NT2/D1 (cell line): Measurements from ENCODE around the gene TADA1.

Experiments used
- DNase-seq: peaks from one replicate; pipeline ENCODE4 v3.0.0-alpha.2; 2011; ENCODE audit warnings: low read depth, low spot score
- H3K27me3 ChIP-seq: 2 replicates; pipeline ENCODE4 v1.6.0; 2011; ENCODE audit warnings: mild to moderate bottlenecking; ENCODE audit not compliant: insufficient read length, insufficient read depth
- H3K36me3 ChIP-seq: 2 replicates; pipeline ENCODE4 v1.6.1; 2011; ENCODE audit warnings: mild to moderate bottlenecking, low read length, mixed read lengths; ENCODE audit not compliant: insufficient read depth, insufficient read length
- H3K4me1 ChIP-seq: 2 replicates; pipeline ENCODE4 v1.5.1; 2011; ENCODE audit not compliant: insufficient read depth, insufficient read length
- H3K4me3 ChIP-seq: 2 replicates; pipeline ENCODE4 v1.5.1; 2011; ENCODE audit warnings: low read depth; ENCODE audit not compliant: insufficient read length
- H3K9ac ChIP-seq: 2 replicates; pipeline ENCODE4 v1.6.0; 2011; ENCODE audit warnings: low read depth; ENCODE audit not compliant: insufficient read length
- H3K9me3 ChIP-seq: 2 replicates; pipeline ENCODE4 v1.5.1; 2011; ENCODE audit warnings: mild to moderate bottlenecking, low read length; ENCODE audit not compliant: insufficient read depth
- SUZ12 ChIP-seq: IDR thresholded peaks from 2 replicates; pipeline ENCODE4 v1.6.1; 2011; ENCODE audit not compliant: insufficient read length, insufficient read depth; ENCODE audit errors: extremely low read depth
- YY1 ChIP-seq: IDR thresholded peaks from 2 replicates; pipeline ENCODE4 v1.6.1; 2011; ENCODE audit not compliant: insufficient read length, insufficient read depth
- ZNF274 ChIP-seq: IDR thresholded peaks from 2 replicates; pipeline ENCODE4 v1.6.1; 2011; ENCODE audit warnings: mild to moderate bottlenecking, low read depth, low read length

TADA1 gene

DNA sequence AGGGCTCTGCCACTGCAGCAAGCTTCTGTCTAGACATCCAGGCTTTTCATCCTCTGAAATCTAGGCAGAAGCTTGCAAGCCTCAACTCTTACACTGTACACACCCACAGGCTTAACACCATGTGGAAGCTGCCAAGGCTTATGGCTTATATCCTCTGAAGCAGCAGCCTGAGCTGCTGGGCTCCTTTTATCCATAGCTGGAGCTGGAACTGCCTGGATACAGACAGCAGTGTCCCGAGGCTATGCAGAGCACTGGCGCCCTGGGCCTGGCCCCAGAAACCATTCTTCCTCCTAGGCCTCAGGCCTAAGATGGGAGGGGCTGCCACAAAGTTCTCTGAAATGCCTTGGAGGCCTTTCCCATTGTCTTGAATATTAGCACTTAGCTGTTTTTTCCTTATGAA, 56.1 kb downstream of the TADA1 start:
- H3K9me3 ChIP-seq, result peaks cover 35% of the 10 kb centered on the region; the same call in 1 of the 2 replicates
- TF ChIP-seq ZNF274, result no peak
- TF ChIP-seq YY1, result no peak
- TF ChIP-seq SUZ12, result no peak
- H3K36me3 ChIP-seq, result no peaks in the 10 kb centered on the region
- no peak overlapping the region for H3K9ac ChIP-seq
- H3K27me3 ChIP-seq, result no peaks in the 10 kb centered on the region
- no peak overlapping the region for H3K4me3 ChIP-seq
- peaks cover 3% of the 10 kb centered on the region for H3K4me1 ChIP-seq
- no peak for DNase-seq

DNA sequence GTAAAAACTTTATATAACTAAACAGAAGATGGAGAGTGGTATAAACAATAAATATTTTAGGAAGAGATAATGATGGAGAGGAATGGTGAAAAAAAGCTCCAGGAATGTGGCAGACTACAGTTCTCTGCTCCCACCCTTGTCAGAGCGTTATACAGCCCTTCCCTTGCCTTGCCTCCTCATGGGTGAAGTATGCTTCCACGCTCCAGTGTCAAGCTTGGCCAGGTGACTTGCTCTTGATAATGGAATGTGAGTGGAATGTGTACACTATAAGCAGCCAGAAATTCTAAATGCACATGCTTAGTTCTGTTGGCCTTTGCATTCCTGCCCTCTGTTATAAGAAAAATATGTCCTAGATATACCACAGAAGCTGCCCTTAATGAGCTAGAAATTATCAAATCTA, 61.5 kb downstream of the TADA1 start:
- no peak for DNase-seq
- Histone ChIP-seq H3K9me3 (peaks cover 22% of the 10 kb centered on the region; the same call in 1 of the 2 replicates), H3K4me1 (peaks cover 3% of the 10 kb centered on the region), H3K36me3 (no peaks in the 10 kb centered on the region), H3K27me3 (no peaks in the 10 kb centered on the region), H3K4me3 (no peak overlapping the region), H3K9ac (no peak overlapping the region)
- TF ChIP-seq SUZ12 (no peak), ZNF274 (no peak), YY1 (no peak)

DNA sequence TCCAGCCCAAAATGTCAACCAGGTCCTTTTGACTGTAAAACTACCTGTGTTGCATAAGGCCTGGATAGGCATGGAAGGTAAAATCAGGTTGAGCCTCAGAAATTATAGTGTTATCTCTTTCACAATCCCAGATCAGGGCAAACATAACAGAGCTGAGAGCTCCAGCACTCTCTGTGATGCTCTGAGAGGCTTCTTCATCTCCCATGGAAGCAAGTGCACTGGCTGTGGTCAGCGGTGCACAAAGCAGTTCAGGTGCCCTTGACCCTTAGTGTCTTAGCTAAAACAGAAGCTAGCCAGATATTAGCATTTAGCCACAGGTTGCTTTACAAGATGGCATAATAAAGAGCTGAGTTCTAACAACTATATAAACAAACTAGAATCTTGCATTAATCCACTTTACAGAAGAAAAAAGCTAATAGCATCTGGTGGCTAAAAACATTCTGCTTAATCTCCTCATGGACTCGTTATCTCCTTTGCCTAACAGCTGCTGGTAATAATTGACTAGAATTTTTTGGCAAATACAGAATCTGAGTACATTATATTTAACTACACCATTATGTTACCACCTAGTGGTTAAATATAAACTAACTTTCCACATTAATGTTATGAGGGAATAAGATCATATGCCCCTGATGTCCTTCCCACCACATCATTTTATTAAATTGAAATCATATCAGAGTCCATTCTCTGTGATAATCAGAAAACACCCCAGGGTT, 62.4 kb downstream of the TADA1 start:
- no peak for DNase-seq

DNA sequence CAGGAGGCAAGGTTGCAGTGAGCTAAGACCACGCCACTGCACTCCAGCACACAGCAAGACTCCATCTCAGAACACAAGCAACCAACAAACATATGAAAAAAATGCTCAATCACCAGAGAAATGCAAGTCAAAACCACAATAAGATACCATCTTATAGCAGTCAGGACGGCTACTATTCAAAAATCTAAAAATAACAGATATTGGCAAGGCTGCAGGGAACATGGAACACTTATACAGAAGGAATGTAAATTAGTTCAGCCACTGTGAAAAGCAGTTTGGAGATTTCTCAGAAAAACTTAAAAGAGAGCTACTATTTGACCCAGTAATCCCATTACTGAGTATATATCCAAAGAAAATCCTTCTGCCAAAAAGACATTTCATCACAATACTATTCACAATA, 64.4 kb downstream of the TADA1 start:
- Histone ChIP-seq H3K4me3 (no peak overlapping the region), H3K9ac (no peak overlapping the region), H3K4me1 (peaks cover under 1% of the 10 kb centered on the region), H3K9me3 (peaks cover 12% of the 10 kb centered on the region; the same call in 1 of the 2 replicates), H3K36me3 (no peaks in the 10 kb centered on the region), H3K27me3 (no peaks in the 10 kb centered on the region)
- no peak for TF ChIP-seq YY1
- no peak for TF ChIP-seq SUZ12
- no peak for TF ChIP-seq ZNF274
- DNase-seq, result no peak

More for the DNA sequence above, 62.4 kb downstream of the TADA1 start:
- H3K4me1 ChIP-seq, result peaks cover 3% of the 10 kb centered on the region
- no peaks in the 10 kb centered on the region for H3K27me3 ChIP-seq
- H3K9me3 ChIP-seq, result peaks cover 16% of the 10 kb centered on the region; the same call in 1 of the 2 replicates
- no peak overlapping the region for H3K9ac ChIP-seq
- no peaks in the 10 kb centered on the region for H3K36me3 ChIP-seq
- H3K4me3 ChIP-seq, result no peak overlapping the region
- TF ChIP-seq ZNF274 (no peak), YY1 (no peak), SUZ12 (no peak)

DNA sequence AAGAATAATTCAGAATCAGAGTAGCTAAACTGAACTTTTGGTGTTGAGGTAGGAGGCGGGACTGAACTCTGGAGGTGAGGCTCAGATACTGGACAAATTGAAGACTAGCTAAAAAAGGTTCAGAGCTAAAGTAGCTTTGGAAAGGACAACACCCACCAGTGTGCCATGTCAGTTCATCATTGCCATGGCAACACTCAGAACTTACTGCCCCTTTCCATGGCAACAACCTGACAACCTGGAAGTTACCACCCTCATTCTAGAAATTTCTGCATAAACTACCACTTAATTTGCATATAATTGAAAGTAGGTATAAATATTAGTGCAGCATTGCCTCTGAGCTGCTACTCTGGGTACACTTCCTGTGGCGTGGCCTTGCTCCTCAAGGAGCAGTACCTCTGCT, 67.1 kb downstream of the TADA1 start:
- DNase-seq, result no peak
- H3K36me3 ChIP-seq, result no peaks in the 10 kb centered on the region
- no peaks in the 10 kb centered on the region for H3K4me1 ChIP-seq
- TF ChIP-seq ZNF274 (no peak), YY1 (no peak), SUZ12 (no peak)
- no peak overlapping the region for H3K9ac ChIP-seq
- H3K27me3 ChIP-seq, result no peaks in the 10 kb centered on the region
- no peaks in the 10 kb centered on the region for H3K9me3 ChIP-seq
- no peak overlapping the region for H3K4me3 ChIP-seq
